IPS-11a (cell line): ENCODE measurements around the gene SCFD1.

Experiments
- H3K4me3 ChIP-seq: one replicate; pipeline ENCODE4 v1.5.1; 2013; ENCODE audit warnings: low read depth, low read length, control low read depth

SCFD1 gene

DNA sequence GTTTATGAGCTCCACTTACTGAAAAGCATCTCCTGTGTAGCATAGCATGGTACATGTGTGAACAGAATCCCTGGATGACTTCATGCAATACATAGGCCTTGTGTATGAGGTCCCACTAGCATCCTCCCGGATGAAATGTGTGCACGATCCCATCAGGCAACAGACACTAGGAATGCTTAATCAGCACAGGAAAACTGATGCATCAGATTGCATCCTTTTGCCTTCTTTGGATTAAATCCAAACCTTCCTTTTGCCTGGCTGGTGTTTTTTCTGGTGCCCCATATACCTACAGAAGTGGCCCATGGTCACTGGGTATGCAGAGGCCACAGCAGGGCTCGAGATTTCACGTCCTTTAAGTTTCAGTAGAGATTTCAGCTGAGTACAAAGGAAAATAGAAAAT is 131.3 kb downstream of the SCFD1 start:
- no peak overlapping the region for H3K4me3 ChIP-seq

DNA sequence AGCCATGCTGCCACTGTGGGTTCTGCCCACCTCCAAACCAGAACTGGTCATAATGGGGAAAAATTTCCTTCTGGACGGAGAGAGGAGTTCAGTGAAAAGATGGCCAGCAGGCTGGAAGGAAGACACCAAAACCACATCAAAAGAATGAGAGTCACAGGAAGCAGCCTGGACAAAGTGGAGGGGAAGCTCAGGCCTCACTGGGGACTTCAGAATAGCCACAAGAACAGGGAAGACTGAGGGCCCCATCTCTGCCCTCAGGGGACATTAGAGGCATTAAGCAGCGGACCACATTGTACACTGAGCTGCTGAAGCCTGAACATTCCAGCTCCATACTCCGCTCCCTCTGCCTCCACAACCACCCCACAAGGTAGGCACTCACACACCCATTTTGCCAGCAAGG is 132.7 kb downstream of the SCFD1 start:
- H3K4me3 ChIP-seq, result no peak overlapping the region

DNA sequence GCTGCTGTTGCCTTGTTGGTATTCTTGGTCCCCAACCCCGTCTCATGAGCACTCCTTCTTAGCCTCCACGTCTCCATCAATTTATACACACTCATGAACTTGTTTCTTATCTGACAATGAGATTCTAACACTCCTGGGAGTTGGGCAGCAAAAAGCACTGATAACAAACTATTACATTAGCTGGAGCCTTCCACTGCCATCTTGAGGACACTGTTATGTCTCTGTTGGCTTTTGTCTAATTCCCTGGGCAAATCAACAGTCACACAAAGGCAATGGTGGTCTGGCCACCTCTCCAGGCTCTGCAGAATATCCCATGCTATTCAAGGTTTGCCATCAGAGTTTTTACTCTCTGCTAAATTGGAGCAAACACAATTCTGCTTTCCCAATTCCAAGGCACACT is 134.5 kb downstream of the SCFD1 start:
- no peak overlapping the region for H3K4me3 ChIP-seq

DNA sequence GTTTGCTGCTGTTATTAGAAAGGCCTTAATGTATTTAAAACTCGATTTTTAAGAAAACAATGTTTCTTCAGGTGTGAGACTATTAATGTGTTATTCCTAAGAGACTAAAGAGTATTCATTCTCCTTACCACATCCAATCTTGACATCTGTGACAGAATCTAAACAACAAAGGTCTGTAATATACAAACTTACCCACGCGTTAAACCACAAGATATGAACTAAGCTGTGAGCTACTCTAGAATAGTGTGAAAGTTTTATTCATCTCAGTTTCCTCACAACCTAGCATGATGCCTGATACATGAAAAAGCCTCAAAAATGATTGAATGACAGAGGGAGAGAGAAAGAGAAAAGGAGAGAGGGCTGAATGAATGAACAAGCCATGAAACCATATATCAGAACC is 135.0 kb downstream of the SCFD1 start:
- no peak overlapping the region for H3K4me3 ChIP-seq

DNA sequence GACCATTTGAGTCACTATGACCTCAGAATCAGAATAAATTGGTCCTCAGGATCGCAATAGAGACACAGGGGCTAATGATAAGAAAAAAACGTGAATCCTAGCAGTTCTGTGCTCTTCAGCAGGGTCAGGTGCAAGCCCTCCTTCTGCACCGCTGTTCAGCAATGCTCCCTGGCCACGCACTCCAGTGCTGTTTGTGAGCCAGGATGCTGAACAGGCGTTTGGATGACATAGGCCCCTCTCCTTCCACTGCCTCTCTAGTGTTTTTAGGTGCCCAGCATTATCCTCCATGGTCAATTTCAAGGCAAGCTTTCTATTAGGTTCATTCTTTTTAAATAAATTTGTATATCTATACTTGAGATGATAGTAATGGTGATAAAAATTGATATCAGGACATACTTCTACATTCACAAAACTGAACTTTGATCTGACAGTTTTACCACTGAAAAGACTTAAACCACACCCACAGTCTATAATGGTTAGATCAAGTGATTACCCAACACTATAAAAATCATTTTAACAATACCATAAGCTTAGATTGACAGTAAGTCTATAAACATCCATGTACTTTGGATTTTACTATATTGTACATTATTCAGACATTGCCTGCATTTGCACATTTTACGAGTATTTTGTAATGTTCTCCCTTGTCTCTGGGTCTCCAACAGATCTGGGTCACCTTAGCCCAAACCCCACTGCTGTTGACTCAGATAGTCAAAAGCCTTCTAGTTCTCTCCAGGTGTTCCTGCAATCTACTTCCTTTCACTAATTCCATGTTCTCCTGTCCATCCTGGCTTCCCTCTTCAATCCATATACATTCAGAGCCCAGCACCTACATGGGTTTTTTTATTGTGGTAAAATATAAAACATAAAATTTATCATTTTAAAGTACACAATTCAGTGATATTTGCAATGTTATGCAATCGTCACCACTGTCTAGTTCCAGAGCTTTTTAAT is 137.3 kb downstream of the SCFD1 start:
- H3K4me3 ChIP-seq, result no peak overlapping the region

DNA sequence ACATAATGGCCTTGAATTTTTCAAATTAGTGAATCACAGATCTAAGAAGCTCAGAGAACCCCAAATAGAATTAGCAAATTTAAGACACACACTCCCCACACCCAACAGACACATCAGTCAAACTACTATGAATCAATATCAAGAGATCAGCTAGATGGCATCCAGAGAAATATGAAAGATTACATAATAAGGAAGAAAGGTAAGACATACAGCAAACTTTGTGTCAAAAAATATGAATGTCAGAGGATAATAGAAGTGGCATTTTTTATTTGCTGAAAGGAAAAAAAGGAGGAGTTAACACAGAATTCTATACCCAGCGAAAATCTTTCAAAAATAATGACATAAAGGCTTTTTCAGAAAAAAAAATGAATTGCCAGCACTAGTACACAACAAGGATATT is 141.8 kb downstream of the SCFD1 start:
- H3K4me3 ChIP-seq, result no peak overlapping the region

DNA sequence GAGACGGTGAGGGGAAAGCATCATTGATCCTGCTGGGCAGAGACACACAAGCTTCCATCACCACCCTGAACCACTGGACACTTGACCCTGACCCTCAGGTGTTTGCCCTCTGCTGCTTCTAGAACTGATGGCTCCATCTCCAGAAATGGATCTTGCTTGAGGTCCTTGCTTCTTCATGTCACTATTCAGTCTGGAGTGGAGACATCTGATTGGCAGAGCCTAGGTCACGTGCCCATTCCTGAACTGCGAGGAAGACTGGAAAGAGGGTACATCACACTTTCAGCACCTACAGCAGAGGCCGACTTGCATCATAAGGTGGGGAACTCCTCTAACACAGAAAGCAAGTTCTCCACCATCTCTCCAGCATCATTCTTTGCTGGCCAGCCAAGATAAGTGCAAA is 145.5 kb downstream of the SCFD1 start:
- no peak overlapping the region for H3K4me3 ChIP-seq

DNA sequence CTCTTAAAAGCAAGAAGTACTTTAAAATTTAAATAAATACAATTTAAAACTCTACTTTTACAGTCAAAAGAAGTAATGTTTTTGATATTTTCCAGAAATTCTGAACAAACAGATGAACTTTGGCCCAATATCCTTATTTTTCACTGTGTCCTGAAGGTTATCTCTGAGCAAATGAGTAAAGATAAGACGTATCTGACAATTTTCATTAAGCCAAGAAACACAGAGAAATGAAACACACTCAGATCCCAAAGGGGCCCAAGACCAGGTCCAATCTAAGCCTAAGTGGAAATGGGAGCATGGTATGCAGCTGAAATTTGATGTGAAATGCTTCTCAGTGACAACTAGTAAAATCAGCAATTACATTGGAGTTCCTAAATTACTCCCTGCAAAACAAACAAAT is 146.7 kb downstream of the SCFD1 start:
- H3K4me3 ChIP-seq, result no peak overlapping the region

DNA sequence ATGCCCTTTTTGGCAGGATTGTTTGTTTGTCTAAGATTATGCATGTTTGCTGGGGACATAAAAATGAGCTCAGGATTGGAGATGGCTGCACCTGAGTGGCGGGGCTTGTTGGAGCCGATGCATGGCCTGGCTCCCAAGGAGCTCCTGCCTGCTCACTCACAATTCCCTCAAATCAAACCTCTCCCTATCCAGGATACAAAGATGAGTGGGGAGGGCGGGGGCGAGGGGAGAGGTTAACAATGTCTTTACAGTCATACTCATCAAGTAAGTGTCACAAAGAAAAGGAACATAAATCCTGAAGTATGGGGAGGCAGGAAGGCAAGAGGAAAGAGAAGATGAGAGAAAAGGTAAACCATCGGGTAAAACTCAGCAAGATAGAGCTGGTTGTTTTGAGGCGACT is 148.3 kb downstream of the SCFD1 start:
- H3K4me3 ChIP-seq, result no peak overlapping the region

DNA sequence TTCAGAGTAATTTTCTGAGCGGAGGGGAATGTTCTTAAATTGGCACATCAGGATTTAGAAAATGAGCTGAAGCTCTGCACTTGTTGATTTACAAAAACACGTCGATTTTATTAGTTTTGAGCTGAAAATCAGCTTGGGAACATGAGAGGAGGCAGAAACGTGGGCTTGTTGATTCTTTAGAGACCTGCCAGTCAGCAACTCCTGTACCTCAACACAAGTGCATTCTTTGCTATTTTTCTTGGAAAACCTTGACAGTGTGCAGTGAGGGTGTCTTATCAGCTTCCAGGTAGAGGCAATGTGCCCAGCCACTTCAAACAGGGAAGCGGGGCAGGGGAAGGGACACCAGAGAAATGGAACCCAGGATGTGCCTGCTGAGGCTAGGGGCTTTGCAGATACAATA is 149.5 kb downstream of the SCFD1 start:
- H3K4me3 ChIP-seq, result no peak overlapping the region

DNA sequence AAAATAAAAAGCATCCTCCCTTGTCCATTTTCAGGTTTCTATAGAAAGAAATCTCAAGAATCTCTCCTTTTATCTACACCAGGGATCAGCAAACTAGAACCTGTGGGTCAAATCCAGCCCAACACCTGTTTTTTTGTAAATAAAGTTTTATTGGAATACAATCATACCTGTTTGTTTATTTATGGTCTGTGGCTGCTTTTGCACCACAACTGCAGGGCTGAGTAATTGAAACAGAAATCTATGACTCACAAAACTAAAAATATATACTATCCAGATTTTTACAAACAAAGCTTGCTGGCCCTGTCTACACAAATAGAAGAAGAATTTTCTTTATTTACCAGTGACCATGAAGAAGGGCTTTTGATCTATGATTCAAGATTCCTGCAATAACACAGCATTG is 157.1 kb downstream of the SCFD1 start:
- H3K4me3 ChIP-seq, result no peak overlapping the region
